GM23248 (cell line): ENCODE data around the gene C1orf115.

Source experiments
- EZH2 ChIP-seq: fragments of 200-600 bp; sonication (generic); IDR thresholded peaks from 2 replicates; pipeline ENCODE4 v1.6.1; 2018; ENCODE audit warnings: antibody characterized with exemption, mild to moderate bottlenecking; ENCODE audit not compliant: insufficient read depth, poor library complexity, severe bottlenecking
- EZH2phosphoT487 ChIP-seq: fragments of 200-600 bp; sonication (generic); IDR thresholded peaks from 2 replicates; pipeline ENCODE4 v1.6.1; 2018; ENCODE audit warnings: antibody characterized with exemption, moderate library complexity, mild to moderate bottlenecking, low read depth; ENCODE audit not compliant: insufficient read depth

- TF ChIP-seq EZH2 (no peak), EZH2phosphoT487 (no peak)
Measured at GRCh38 chr1:220682901-220683576, 7.1 kb upstream of the C1orf115 start.
